WTC11 (cell line): ENCODE measurements around the gene NPIPB8.
"Not testable (repeated sequence)": the region's sequence is repeated elsewhere in the genome, so short reads cannot be mapped to it uniquely, and the experiment has no call there.

Experiments used
- CREB1 ChIP-seq: sonication (generic); formaldehyde crosslinking; IDR thresholded peaks from 2 replicates; pipeline ENCODE4 v1.8.0; 2023; ENCODE audit warnings: mild to moderate bottlenecking, missing genetic modification reagents
- NFYB ChIP-seq: sonication (generic); formaldehyde crosslinking; conservative IDR thresholded peaks from 2 replicates; pipeline ENCODE4 v1.8.0; 2022; ENCODE audit warnings: low read depth, missing genetic modification reagents
- NR3C1 ChIP-seq: sonication (generic); formaldehyde crosslinking; conservative IDR thresholded peaks from 2 replicates; pipeline ENCODE4 v1.8.1; 2023; ENCODE audit warnings: low read depth, mild to moderate bottlenecking, missing genetic modification reagents
- TF ChIP-seq, protein P1 (sequence below): sonication (generic); formaldehyde crosslinking; IDR thresholded peaks from 2 replicates; pipeline ENCODE4 v1.8.0; 2023; ENCODE audit warnings: missing genetic modification reagents
- TF ChIP-seq, protein P2 (sequence below): fragments of 200-600 bp; IDR thresholded peaks from 2 replicates; pipeline ENCODE4 v1.8.0; 2022; ENCODE audit warnings: antibody characterized with exemption

DNA sequence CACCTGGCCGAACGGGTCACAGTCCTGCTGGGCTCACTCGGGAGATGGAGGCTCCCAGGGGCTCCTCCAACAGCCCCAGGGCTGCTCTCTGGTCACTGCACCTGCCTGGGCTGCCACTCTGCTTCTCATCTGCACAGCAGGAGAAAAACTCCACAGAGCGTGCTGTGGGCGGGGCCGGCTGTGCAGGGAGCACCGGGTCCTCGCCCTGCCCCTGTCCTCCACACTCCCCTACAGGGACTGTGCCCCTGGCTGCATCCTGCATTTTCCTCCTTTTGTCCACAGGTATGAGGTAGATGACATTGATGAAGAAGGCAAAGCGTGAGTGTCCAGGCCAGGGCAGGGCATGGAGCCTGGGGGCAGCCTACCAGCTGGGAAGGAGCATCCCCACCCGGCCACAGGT, 35.8 kb upstream of the NPIPB8 start:
- TF ChIP-seq NR3C1, NFYB, CREB1 (CRISPR knock-in tag): not testable (repeated sequence)
- TF ChIP-seq, protein P1, sequence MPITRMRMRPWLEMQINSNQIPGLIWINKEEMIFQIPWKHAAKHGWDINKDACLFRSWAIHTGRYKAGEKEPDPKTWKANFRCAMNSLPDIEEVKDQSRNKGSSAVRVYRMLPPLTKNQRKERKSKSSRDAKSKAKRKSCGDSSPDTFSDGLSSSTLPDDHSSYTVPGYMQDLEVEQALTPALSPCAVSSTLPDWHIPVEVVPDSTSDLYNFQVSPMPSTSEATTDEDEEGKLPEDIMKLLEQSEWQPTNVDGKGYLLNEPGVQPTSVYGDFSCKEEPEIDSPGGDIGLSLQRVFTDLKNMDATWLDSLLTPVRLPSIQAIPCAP, result not testable (repeated sequence)
- TF ChIP-seq, protein P2, sequence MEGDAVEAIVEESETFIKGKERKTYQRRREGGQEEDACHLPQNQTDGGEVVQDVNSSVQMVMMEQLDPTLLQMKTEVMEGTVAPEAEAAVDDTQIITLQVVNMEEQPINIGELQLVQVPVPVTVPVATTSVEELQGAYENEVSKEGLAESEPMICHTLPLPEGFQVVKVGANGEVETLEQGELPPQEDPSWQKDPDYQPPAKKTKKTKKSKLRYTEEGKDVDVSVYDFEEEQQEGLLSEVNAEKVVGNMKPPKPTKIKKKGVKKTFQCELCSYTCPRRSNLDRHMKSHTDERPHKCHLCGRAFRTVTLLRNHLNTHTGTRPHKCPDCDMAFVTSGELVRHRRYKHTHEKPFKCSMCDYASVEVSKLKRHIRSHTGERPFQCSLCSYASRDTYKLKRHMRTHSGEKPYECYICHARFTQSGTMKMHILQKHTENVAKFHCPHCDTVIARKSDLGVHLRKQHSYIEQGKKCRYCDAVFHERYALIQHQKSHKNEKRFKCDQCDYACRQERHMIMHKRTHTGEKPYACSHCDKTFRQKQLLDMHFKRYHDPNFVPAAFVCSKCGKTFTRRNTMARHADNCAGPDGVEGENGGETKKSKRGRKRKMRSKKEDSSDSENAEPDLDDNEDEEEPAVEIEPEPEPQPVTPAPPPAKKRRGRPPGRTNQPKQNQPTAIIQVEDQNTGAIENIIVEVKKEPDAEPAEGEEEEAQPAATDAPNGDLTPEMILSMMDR, result not testable (repeated sequence)
